Heart right ventricle (tissue), 16 donors: ENCODE measurements around the gene CTNND2. TPM values are rescaled to one million over a fixed set of nuclear protein-coding genes. Genes with fewer than 3 reads are reported as not detected.

Experiments used
- ATAC-seq, 8 donors: fragments of 200-7000 bp; cut with Tn5 transposase; one replicate each; pipeline ENCODE4 v1.9.1; 2020; ENCODE audit warnings: mild to moderate bottlenecking in 8 of 8, moderate library complexity in 8 of 8, moderate number of reproducible peaks in 1 of 8
- DNase-seq, 2 donors: peaks; one replicate each; pipeline ENCODE4 v3.0.0-alpha.2; 2020
- H3K27ac ChIP-seq, 10 donors: fragments of 200-600 bp; sonication (generic) in 2 of 10; one replicate each; pipeline versions ENCODE4 v1.5.0 to v1.8.0; 2020 to 2022; ENCODE audit warnings: mild to moderate bottlenecking in 3 of 10
- H3K27me3 ChIP-seq, 7 donors: fragments of 200-600 bp; one replicate each; pipeline ENCODE4 v1.8.0; 2021 to 2022; ENCODE audit warnings: mild to moderate bottlenecking in 2 of 7
- H3K36me3 ChIP-seq, 9 donors: fragments of 200-600 bp; sonication (generic) in 1 of 9; one replicate each; pipeline versions ENCODE4 v1.5.0 to v1.8.0; 2020 to 2022; ENCODE audit warnings: mild to moderate bottlenecking in 2 of 9
- H3K4me1 ChIP-seq, 9 donors: fragments of 200-600 bp; sonication (generic) in 1 of 9; one replicate each; pipeline versions ENCODE4 v1.5.0 to v1.8.0; 2020 to 2022; ENCODE audit warnings: mild to moderate bottlenecking in 4 of 9
- H3K4me3 ChIP-seq, 10 donors: fragments of 200-600 bp; sonication (generic) in 2 of 10; one replicate each; pipeline versions ENCODE4 v1.5.0 to v1.8.0; 2020 to 2022; ENCODE audit warnings: mild to moderate bottlenecking in 7 of 10, moderate library complexity in 2 of 10
- H3K9me3 ChIP-seq, 11 donors: fragments of 200-600 bp in 10 of 11; sonication (generic) in 2 of 11; one replicate each; pipeline versions ENCODE4 v1.5.0 to v1.8.0; 2013 to 2022; ENCODE audit warnings: mild to moderate bottlenecking in 2 of 11, control low read depth in 1 of 11, moderate library complexity in 1 of 11
- CTCF ChIP-seq, 9 donors: fragments of 200-600 bp; sonication (generic) in 2 of 9; IDR thresholded peaks; one replicate each; pipeline versions ENCODE4 v1.5.0 to v1.8.0; 2021 to 2022; ENCODE audit warnings: antibody characterized with exemption in 9 of 9, mild to moderate bottlenecking in 5 of 9, moderate library complexity in 1 of 9
- WGBS, 2 donors: extraction: QIAGEN DNeasy Blood & Tissue Kit; methylation state at CpG; one replicate each; pipeline ENCODE4 v1.1.7; 2013; ENCODE audit warnings: inconsistent platforms in 1 of 2; 5-methylcytosine and 5-hydroxymethylcytosine counted together
- intact Hi-C, 10 donors: fragments of 100-400 bp; cut with DNase I; formaldehyde crosslinking; loops; one replicate each; pipeline versions ENCODE4 v1.11.1 to v1.14.2; 2022
- polyA plus RNA-seq, 2 donors: library from polyadenylated mRNA; stranded (reverse); fragments of 200-250 nt; gene quantifications; one replicate each; pipeline ENCODE4 v1.2.3, GENCODE V29; 2013
- total RNA-seq, 10 donors: library from RNA; stranded (reverse); fragmentation: NEBNext Ultra II Directional in 3 of 10; extraction: Animal tissue kit (Norgen Biotek cat#: 25700) in 3 of 10; gene quantifications; one replicate each; pipeline versions ENCODE4 v1.2.1 to v1.2.4, GENCODE V29; 2021 to 2023
- donor health status: Arrhythmogenic right ventricular cardiomyopathy.
- donor health status: ischemic (EF 13 %, LVEDD 7.1; RV severe dilation, severe dysfunction).
- donor health status: healthy with polysubstance abuse.
- donor health status: DM: no; HTN: yes; CAD: no.
- donor health status: DM: no; HTN: no; CAD: no.
- donor health status: ischemic (EF 25% LVEDD 6.9; RV normal size, moderate dysfunction).
- donor health status: ischemic (EF 25% LVEDD 5.7; RV mildly dilated, moderate dysfunction).
- donor health status: healthy.
- donor health status: DM: yes; HTN: yes; CAD: no.
- donor health status: Ischemic cardiomyopathy.
- donor health status: ischemic (EF 35%, LVEDD 5.7; RV mildly dilated, moderate dysfunction).
- donor health status: nonischemic (EF 11% LVEDD 7.7; RV severe dilation, severe dysfunction).
- donor health status: DM: yes; HTN: yes; CAD: no.
- donor health status: PGD.
- donor health status: ischemic (EF 29% LVEDD 5.4; RV normal size, mild dysfunction).
- donor health status: nonischemic (EF 23%, LVEDD 6.1; RV moderate dilation, normal function).

The CTNND2 gene
- total and polyA plus RNA-seq, 12 donors: 1.1 to 29.6 (median 9.9) TPM

- TF ChIP-seq CTCF (IDR thresholded peaks at IDR 0.05): no peak
- H3K4me1 ChIP-seq: peaks cover 0 to 6% (median 0%) of the 10 kb centered on the region in 9 donors
- no peak overlapping the region for H3K27ac ChIP-seq
- no peak for DNase-seq
- no peak overlapping the region for H3K4me3 ChIP-seq
- WGBS, 2 donors: 34 to 44% methylated on average over 2 of the region's 2 CpGs
- H3K27me3 ChIP-seq: no peaks in the 10 kb centered on the region
- H3K9me3 ChIP-seq: peaks cover 0 to 8% (median 0%) of the 10 kb centered on the region in 11 donors
- H3K36me3 ChIP-seq: no peaks in the 10 kb centered on the region
- peak in 1 of 8 donors; percentile 29 for ATAC-seq
- intact Hi-C loops: loop anchor here in 1 of 10 donors (5.0 kb wide), 1 partner anchor 628 kb away; no protein-coding TSS in a partner anchor
Measured at GRCh38 chr5:11310158-11310557, 594.1 kb downstream of the CTNND2 start.

GRCh38 chr5:11306365-11306764 lies 597.9 kb downstream of the CTNND2 start:
- intact Hi-C loops: no loop called here
- no peaks in the 10 kb centered on the region for H3K9me3 ChIP-seq
- DNase-seq: no peak

GRCh38 chr5:11305245-11305644 lies 599.0 kb downstream of the CTNND2 start:
- Histone ChIP-seq H3K27ac (no peak overlapping the region), H3K27me3 (no peaks in the 10 kb centered on the region), H3K9me3 (no peaks in the 10 kb centered on the region), H3K4me1 (peaks cover 0 to 5% (median 0%) of the 10 kb centered on the region in 9 donors), H3K4me3 (no peak overlapping the region), H3K36me3 (no peaks in the 10 kb centered on the region)
- 80 to 82% methylated on average over 3 of the region's 3 CpGs for WGBS, 2 donors
- DNase-seq (no peak), ATAC-seq (no peak)
- no peak for TF ChIP-seq CTCF (IDR thresholded peaks at IDR 0.05)
- intact Hi-C loops: no loop called here

More at GRCh38 chr5:11306365-11306764, 597.9 kb downstream of the CTNND2 start:
- Histone ChIP-seq H3K27me3 (no peaks in the 10 kb centered on the region), H3K4me1 (peaks cover 0 to 6% (median 0%) of the 10 kb centered on the region in 9 donors), H3K4me3 (no peak overlapping the region), H3K36me3 (no peaks in the 10 kb centered on the region), H3K27ac (no peak overlapping the region)
- no peak for ATAC-seq
- WGBS, 2 donors: 43 to 66% methylated on average over 1 of the region's 1 CpG
- no peak for TF ChIP-seq CTCF (IDR thresholded peaks at IDR 0.05)

- WGBS, 2 donors: 80 to 92% methylated on average over 7 of the region's 7 CpGs
Measured at GRCh38 chr5:11304641-11305040, 599.6 kb downstream of the CTNND2 start.

More at GRCh38 chr5:11304641-11305040, 599.6 kb downstream of the CTNND2 start:
- Histone ChIP-seq H3K4me1 (peaks cover 0 to 5% (median 0%) of the 10 kb centered on the region in 9 donors), H3K4me3 (no peak overlapping the region), H3K36me3 (no peaks in the 10 kb centered on the region), H3K27ac (no peak overlapping the region), H3K27me3 (no peaks in the 10 kb centered on the region), H3K9me3 (no peaks in the 10 kb centered on the region)
- DNase-seq: no peak
- ATAC-seq: no peak
- TF ChIP-seq CTCF (IDR thresholded peaks at IDR 0.05): no peak
- intact Hi-C loops: no loop called here
